ENCODE data around the gene TBPL2. TPM values are rescaled to one million over a fixed set of nuclear protein-coding genes. Genes with fewer than 3 reads are reported as not detected.

Gene TBPL2
- total and polyA plus RNA-seq, 4 donors: not detected

GRCh38 chr14:55411426-55412389 lies 28.7 kb downstream of the TBPL2 start, which contains the start of gene ATG14:
TSS of gene ATG14 (minus strand) at chr14:55411830. CDS start at chr14:55411822, 8 bp downstream.
- Histone ChIP-seq H3K36me3 (ENCODE audit: control insufficient read depth in 4 of 4, insufficient read depth in 3 of 4, low read depth in 1 of 4, low read length in 3 of 4) (no peaks in the 10 kb centered on the region), H3K27me3 (ENCODE audit: control insufficient read depth in 4 of 4, insufficient read depth in 4 of 4, low read length in 3 of 4) (no peaks in the 10 kb centered on the region), H3K27ac (ENCODE audit: low read depth in 1 of 2, low read length in 2 of 2) (peak within 1 kb of the TSS; percentile 81 to 85), H3K9me3 (ENCODE audit: control insufficient read depth in 4 of 4, low read length in 3 of 4) (no peaks in the 10 kb centered on the region), H3K4me3 (ENCODE audit: low read depth in 1 of 3, low read length in 3 of 3) (peak within 1 kb of the TSS; percentile 80 to 98 (median 97)), H3K4me1 (ENCODE audit: control insufficient read depth in 4 of 4, insufficient read depth in 4 of 4, low read length in 3 of 4) (peaks cover 2 to 21% (median 14%) of the 10 kb centered on the region in 4 donors), H3K9ac (ENCODE audit: low read depth in 1 of 2, low read length in 2 of 2) (peak within 1 kb of the TSS; percentile 69 to 89)
- DNase-seq (ENCODE audit: low spot score): peak; percentile 84
- 3% methylated on average over 57 of the region's 57 CpGs for WGBS
- peak in 1 of 2 donors; percentile 68 for TF ChIP-seq GABPA (IDR thresholded peaks at IDR 0.05 in 1 of 2, conservative IDR thresholded peaks at IDR 0.05 in 1 of 2)
- TF ChIP-seq MAX (IDR thresholded peaks at IDR 0.05): peak; percentile 81
- peak; percentile 71 for TF ChIP-seq ZBTB33 (IDR thresholded peaks at IDR 0.05)
- TF ChIP-seq FOXA1 (IDR thresholded peaks at IDR 0.05): no peak
- no peak for TF ChIP-seq CTCF (IDR thresholded peaks at IDR 0.05; ENCODE audit: low read depth, low read length, missing input control)
- peak; percentile 21 for TF ChIP-seq SP1 (IDR thresholded peaks at IDR 0.05)
- no peak for TF ChIP-seq HNF4G (IDR thresholded peaks at IDR 0.05)
- TF ChIP-seq TAF1 (conservative IDR thresholded peaks at IDR 0.05): peak; percentile 49
- peak; percentile 45 for TF ChIP-seq REST (IDR thresholded peaks at IDR 0.05)
- peak; percentile 12 to 35 for TF ChIP-seq RXRA (IDR thresholded peaks at IDR 0.05)
- TF ChIP-seq NR2F2 (IDR thresholded peaks at IDR 0.05): no peak
- peak in 1 of 2 donors; percentile 14 for TF ChIP-seq HNF4A (conservative IDR thresholded peaks at IDR 0.05)
- peak; percentile 15 to 20 for TF ChIP-seq RAD21 (IDR thresholded peaks at IDR 0.05)
- no peak for TF ChIP-seq EGR1 (IDR thresholded peaks at IDR 0.05; ENCODE audit: low read depth in 2 of 2)
- TF ChIP-seq YY1 (IDR thresholded peaks at IDR 0.05): peak; percentile 99
